HG03469 (cell line): ENCODE results near the gene PDZK1.
"Not testable (repeated sequence)": the region's sequence is repeated elsewhere in the genome, so short reads cannot be mapped to it uniquely, and the experiment has no call there.

ENCODE experiments used
- ATAC-seq: cut with Tn5 transposase; IDR thresholded peaks from one replicate; pipeline ENCODE4 v1.9.1; 2021; ENCODE audit warnings: mild to moderate bottlenecking, moderate library complexity, moderate number of reproducible peaks; ENCODE audit not compliant: unreplicated experiment

Gene PDZK1

DNA sequence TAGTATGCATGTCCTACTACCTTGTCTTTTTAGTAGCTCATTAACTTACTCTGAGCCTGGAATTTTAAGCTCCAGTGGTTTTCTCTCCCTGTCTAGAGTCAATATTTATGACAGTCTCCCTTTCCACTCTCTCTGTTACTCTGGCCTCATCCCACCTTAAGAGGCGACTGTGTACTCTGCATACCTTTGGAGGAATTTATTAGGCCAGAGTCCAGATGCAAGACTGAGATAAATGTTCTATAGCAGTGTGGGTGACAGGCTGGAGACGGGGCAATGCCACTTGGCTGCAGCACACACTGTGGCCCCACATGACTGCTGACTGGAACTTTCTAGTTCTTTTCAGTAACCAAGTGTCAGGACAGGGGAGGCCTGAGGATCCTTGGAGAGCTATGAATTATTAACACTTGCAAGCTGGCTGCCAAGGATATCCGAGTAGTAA is 4.1 kb upstream of the PDZK1 start:
- ATAC-seq, result no peak

DNA sequence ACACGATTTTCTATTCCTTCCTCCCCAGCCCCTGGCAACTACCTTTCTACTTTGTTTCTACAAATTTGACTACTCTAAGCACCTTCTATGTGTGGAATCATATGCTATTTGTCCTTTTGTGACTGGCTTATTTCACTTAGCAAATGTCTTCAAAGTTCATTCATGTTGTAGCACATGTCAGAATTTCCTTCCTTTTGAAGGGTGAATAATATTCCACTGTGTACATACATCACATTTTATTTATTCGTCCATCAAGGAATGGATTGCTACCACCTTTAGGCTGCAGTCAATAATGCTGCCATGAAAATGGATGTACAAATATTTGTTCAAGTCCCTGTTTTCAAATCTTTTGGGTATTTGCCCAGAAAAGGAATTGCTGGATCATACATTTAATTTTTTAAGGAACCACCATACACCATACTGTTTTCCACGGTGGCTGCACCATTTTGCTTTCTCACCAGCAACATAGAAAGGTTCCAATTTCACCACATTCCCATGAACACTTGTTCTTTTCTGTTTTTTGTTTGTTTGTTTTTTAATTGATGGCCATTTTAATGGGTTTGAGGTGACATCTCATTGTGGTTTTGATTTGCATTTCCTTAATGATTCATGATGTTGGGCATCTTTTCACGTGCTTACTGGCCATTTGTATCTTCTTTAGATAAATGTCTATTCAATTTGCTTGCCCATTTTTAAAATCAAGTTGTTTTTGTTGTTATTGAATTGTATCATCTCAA is 3.3 kb upstream of the PDZK1 start:
- no peak for ATAC-seq

DNA sequence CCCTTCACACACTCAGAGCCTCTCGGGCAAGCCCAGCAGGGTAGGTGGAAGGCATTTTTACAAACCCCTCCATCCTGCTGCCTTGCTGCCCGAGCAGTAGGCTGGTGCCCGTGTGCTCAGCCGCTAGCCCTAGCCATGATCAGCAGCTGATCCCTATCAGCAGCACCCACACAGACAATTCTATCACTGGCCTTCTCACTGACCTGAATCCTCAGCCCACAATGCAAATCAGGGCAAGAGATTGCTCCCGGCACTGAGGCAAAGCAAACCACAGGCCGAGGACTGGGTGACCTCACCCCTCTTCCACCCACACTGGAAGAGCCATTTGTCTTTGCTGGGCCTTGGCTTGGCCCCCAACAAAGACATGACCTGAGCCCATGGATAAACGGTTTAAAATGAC is 895 bp upstream of the PDZK1 start:
- no peak for ATAC-seq

DNA sequence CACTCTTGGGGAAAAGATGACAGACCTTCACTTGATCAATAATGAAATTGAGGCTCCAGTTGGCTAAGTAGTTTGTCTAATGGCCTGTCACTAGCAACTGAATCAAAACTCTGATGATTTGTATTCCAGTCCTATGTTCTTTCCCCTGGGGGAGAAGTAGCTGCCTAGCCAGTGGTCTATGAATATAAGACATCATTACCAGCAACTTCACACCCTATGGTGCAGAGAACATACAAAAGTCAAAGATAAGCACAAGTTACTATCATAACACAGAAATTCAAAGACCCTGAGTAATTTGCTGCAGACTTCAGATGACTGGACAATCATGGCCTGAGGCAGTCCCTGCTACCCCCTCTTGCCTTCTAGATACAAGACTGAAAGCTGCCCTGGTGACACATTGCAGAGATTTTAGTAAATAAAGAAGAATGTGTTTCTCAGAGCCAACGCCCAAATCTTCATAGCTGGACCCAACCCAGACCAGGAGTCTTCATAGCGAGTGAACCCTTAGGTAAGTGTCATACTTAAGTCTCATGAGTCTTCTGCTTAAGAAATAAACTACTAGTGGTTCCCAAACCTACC is 993 bp downstream of the PDZK1 start:
- ATAC-seq, result no peak

DNA sequence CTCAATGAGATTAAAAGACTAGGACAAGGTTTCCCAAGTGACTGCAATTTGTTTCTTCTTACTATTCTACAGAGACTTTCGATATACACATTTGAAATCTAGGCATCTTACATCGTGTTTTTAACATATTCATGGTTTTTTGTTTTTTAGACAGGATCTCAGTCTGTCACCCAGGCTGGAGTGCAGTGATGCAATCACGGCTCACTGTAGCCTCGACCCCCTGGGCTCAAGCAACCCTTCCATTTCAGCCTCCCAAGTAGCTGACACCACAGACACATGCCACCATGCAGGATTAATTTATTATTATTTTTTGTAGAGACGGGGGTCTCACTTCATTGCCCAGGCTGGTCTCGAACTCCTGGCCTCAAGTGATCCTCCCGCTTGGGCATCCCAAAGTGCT is 1.5 kb downstream of the PDZK1 start:
- no peak for ATAC-seq

DNA sequence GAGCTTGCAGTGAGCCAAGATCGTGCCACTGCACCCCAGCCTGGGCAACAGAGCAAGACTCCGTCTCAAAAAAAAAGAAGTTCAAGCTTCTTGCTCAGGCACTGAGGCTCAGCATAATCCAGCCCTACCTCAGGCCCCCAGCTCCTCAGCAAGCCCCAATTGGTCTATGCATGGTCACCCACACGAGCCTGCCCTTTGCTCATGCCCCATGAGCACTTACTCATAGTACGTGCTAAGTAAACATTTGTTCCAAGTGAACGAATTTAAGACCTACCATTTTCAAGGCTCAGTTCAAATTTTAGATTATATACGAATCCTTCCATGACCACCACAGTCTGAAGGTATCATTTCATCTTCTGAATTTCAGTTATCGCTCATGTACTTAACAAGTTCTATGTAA is 4.3 kb downstream of the PDZK1 start:
- no peak for ATAC-seq

DNA sequence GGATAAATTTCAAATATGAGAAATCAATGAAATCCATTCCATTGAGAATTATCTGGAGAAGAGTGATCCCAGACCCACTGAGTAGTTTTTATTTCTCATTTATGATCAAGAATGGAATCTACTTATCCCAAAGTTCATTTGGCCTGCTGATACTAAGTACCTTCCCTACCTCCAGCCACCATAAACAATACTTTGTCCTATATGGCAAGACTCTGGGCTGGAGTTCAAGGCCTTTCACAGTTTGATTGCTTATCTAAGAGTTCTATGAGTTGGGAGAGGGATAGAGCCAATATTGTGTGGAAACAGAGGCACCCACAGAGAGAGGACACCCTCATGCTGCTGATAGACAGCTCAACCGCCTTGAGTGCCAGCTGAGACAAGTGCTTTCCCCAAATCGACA is 5.1 kb downstream of the PDZK1 start:
- no peak for ATAC-seq

DNA sequence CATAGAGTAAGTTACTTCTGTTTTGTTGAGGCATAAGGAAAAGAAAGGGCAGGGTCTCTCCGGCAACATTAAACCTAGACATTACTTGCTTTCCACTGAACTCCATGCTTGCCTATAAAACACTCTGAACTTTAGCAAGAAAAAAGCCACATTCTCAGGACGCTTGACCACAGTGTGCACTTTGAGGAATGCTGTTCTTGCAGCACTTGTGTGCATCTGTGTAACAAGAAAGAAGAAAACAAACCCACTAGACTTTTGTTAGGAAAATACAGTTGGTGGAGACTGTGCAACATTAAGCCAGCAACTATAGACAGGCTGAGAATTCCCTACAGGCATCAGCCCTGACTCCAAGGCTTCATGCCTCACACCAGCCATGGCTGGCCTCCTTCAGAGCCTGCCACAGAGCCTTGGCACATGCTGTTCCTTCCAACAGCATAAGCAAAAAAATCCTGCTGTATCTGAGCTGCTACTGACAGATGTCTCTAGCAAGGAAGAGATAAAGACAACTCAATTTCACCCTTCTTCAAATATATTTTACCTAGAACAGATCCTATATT is 5.8 kb downstream of the PDZK1 start:
- ATAC-seq, result no peak

DNA sequence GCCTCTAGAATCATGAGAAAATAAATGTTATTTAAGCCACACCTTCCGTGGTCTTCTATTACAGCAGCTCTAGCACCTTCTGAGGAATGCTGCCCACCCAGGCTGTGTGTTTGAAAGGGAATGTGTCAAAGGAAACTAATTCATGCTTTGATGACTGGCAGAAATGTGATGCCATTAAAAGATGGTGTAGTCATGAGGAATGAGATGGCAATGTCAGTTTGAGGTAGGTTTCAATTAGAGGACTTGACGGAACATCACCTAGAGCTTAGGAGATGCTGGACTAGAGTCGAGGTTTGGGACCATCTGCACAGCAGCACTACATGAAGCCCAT is 10.6 kb downstream of the PDZK1 start:
- ATAC-seq, result no peak

DNA sequence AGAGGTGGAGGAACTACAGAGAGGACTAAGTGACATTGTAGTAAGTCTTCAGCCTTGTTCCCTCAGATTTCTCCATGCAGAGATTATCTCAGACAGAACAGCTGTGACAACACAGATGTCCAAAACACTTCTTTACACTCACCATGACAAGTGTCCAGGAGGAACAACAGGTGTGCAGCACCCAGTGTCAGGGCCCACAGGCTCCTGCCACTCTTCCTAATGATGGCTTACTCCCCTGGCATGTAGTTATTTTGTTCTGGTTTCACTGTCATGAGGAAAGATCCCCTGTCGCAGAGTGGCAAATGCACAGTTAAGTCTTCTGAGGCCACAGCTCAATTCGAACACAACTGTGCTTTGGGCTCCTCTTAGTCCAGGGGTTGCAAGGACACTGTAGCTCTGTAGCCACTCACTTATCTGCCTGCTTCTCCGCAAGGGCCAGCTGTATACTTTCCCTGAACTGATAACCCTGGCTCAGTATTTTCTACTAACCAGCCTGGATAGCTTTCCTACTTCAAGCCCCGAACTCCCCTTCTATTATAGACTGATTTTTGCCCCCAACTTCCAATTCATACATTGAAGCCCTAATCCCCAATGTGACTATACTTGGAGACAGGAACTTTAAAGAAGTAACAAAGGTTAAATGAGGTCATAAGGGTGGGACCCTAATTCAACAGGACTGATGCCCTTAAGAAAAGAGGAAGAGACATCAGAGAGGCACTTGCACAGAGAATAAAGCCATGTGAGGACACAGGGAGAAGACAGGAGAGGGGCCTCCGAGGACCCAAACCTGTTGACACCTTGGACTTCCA is 11.1 kb downstream of the PDZK1 start:
- no peak for ATAC-seq

DNA sequence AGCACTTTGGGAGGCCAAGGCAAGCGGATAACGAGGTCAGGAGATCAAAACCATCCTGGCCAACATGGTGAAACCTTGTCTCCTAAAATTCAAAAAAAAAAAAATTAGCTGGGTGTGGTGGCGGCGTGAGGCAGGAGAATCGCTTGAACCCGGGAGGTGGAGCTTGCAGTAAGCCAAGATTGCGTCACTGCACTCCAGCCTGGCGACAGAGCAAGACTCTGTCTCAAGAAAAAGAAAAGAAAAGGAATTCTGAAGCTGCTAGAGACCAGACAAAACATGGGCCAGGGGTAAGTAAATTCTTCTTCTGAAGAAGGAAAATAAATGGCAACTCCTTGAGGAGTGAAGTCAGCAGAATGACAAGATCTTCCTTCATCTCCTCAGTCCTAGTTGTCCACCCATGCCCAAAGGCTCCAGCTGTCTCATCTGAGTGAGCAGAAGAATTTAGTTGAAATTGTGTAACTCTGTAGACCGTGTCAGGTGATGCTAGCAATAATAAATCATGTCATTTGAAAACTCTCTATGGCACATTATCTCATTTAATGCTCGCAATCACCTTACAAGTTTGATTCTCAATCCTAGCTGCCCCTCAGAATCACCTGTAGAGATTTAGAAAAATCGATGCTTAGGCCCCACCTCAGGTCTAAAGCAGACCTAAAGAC is 14.3 kb downstream of the PDZK1 start:
- no peak for ATAC-seq

DNA sequence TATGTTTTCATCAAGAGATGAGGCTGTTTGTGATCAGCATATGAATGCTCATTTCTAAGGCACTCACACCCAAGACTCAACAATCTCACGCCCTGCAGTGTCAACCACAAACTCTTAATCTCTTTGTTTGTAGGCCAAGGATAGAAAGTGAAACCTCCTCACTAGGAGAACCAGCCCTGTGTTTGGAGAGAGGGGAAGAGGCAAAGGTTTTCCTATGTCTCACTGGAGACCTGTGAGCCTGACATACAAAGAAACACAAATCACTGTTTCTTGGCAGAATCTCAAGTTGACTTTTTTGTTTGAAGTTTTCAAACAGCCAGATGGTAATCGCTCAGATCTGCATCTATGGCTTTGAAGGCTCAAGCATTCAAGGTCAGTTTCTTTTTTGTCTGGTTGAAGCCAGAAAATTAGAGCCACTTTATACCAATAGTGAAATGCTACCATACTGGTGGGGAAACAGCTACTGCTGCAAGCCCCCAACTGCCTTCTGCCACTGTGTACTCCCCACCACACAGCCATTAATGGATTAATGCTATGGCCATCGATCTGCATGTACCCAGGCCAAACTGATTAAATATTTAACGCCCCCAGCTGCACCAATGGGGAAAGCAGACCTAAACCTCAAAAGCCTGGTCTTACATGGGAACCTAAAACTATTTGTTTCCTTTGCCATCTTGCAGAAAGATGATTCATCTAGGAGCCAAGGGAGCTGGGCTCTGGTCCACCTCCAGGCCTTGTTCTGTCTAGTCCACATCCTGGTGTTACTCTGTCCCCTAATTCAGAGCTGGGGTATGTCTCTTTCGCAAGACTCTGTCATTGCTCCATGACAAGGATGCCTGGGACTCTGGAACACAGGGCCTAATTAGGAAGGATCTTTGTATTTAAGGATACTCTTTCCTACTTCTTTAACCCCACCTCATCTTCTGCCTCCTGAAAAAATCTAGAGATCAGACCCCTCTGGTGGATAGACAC is 16.3 kb downstream of the PDZK1 start:
- ATAC-seq, result peak; percentile 87

DNA sequence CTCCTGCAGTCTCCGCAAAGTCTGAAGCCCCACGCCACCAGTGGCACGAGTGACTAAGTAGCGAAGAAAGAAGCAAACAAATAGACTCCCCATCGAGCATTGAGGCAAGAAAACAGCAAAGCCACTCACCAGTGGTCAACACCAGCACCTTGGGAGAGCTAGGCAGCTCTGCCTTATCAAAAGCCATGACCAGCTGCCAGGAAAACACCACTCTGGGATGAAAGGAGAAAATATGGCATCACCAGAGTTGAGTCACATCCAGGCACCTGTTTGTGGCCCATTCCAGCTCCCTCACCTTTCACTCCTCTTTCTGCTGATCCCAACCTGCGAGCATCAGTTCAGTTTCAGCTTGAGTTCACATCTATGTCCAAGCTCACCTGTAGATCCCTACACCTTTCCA is 17.2 kb downstream of the PDZK1 start:
- ATAC-seq, result no peak

DNA sequence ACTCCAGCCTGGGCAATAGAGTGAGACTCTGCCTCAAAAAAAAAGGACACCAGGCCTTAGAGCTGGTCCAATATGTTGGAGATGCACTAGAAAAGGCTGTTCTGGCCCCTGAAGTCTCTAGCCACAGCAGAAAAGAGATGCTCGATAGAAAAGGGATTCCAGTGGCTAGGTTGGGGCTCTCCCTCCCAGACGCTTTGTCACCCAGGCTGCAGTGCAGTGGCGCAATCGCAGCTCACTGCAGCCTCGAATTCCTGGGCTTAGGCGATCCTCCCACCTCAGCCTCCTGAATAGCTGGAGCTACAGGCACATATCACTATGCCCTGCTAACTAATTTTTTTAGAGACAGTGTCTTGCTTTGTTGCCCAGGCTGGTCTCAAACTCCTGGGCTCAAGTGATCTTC is 18.2 kb downstream of the PDZK1 start:
- no peak for ATAC-seq

DNA sequence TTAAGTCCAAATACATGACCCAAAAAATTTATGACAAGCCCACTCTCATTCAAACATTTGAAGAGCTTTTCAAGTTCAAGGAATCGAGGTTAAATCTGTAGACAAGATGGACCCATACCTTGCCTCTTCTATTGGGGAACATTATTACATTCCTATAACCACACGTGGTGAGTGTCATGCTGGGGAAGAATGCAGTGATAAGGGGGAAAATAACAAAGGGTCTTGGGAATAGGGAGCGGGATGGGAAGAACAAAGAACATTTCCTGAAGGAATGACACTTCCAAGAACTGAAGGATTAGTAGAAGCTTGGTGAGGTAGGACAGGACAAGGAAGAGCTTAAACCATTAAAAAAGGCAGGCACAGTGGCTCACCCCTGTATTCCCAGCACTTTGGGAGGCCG is 18.8 kb downstream of the PDZK1 start:
- no peak for ATAC-seq

DNA sequence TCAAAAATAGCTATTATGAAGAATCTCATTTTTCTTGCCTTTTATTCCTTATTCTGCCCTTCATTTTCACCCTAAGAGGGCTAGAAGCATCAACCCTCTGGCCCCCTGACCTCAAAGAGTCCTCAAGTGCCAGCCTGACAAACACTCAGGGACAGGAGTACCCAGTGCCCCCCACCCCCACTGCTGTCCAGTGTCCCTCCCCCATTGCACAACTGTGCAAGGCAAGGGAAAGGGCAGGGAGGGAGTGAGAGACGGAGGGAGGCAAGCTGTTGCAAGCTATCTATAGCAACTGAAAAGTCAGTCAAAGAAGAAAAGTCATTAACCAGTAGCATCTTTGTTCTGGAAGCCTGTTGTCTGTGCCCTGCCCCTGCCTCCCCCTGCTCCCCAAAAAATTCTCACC is 21.1 kb downstream of the PDZK1 start:
- not testable (repeated sequence) for ATAC-seq

DNA sequence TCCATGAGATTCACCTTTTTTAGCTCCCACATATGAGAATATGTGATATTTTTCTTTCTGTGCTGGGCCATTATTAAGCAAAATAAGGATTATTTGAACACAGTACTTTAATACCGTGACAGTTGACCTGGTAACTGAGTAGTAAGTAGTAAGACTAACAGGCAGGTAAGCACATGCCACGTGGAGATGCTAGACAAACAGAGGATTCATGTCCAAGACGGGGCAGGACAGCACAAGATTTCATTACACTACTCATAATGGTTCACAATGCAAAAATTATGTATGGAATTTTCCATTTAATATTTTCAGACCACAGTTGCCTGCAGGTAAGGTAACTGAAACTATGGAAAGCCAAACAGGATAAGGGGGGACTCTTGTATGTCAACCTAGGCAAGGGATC is 22.3 kb downstream of the PDZK1 start:
- ATAC-seq, result not testable (repeated sequence)

DNA sequence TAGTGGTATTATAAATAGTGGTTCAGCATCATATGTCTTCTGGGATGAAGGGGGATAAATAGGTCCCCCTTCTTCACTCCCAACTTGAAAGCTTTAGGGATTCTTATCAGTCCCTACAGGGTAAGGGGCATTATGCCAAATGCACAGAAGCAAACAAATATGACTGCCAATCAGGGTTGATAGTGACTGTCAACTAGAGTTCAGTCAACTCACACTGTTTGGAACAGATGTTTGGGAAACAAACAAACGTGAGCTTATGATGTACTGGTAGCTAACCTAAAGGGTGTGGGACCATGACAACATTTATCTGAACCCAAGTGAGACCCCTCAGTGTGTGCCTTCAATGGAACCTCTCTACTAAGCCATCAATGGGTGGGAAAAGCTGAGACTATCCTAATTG is 34.0 kb downstream of the PDZK1 start:
- not testable (repeated sequence) for ATAC-seq

DNA sequence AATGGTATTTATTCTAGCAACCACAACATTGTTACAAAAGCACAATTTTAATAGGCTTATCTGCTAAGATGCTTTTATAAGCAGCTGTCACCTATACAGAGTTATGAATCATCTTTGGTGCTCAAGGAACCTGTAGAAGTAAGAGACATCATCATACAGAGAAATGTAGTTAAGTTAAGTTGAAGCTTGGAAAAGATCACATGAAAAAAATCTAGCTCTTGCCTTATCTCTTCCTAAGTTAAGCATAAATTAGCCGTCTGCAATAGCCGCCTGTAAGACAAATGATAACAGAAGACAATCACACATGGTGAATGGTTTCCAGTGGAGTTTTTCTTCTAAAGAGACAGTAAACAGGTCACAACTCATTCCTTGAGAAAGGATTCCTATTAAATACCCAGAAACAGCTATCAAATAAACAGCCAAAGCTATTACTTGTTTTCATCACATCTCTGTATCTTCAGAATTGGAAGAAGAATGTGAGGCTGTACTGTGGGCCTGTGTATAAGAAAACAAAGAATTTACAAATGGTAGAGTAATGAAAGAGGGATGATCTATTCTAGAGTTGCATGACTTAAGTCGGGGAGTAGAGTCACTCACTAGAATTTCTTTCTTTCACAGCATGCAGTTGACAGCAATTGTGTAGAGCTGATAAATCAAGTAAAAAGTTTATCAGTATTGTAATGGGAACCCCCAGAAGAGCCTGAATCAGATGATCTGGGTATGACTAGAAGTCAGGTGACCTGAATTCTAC is 36.0 kb downstream of the PDZK1 start:
- ATAC-seq, result not testable (repeated sequence)
